CD4-positive, alpha-beta T cell treated with Interleukin-4 for 4 hours (primary cell): ENCODE measurements around the gene C19orf25.
"Not testable (repeated sequence)": the region's sequence is repeated elsewhere in the genome, so short reads cannot be mapped to it uniquely, and the experiment has no call there.

Experiments used
- DNase-seq: peaks from one replicate; pipeline ENCODE4 v3.0.0-alpha.2; 2020

C19orf25 gene

DNA sequence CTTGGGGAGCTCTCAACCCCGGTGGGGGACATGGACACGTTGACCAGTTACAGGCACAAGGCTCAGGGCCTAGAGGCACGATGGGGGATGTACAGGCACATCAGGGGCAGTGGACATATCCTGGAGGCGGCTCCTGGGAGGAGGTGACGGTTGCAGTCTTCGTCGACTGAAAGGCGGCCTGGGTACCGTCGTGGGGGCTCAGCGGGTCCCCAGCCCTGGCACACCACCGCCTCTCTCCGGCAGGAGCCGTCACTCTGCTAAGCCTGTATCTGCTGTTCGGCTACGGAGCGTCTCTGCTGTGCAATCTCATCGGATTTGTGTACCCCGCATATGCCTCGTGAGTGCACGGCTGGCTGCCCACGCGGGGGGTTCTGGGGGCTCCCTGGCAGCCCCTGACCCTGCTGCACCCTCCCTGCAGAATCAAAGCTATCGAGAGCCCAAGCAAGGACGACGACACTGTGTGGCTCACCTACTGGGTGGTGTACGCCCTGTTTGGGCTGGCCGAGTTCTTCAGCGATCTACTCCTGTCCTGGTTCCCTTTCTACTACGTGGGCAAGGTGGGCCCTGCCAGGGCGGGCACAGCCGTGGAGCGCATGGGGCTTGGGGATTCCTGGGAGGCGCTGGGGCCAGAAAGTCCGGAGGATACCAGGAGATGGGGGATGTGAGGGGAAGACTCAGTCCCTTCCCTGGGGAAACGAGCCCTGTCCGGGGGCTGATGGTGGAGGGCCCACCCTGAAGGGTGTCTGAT lies 16.2 kb upstream of the C19orf25 start:
- no peak for DNase-seq

GRCh38 chr19:1494115-1494815 lies 15.2 kb upstream of the C19orf25 start:
- no peak for DNase-seq

DNA sequence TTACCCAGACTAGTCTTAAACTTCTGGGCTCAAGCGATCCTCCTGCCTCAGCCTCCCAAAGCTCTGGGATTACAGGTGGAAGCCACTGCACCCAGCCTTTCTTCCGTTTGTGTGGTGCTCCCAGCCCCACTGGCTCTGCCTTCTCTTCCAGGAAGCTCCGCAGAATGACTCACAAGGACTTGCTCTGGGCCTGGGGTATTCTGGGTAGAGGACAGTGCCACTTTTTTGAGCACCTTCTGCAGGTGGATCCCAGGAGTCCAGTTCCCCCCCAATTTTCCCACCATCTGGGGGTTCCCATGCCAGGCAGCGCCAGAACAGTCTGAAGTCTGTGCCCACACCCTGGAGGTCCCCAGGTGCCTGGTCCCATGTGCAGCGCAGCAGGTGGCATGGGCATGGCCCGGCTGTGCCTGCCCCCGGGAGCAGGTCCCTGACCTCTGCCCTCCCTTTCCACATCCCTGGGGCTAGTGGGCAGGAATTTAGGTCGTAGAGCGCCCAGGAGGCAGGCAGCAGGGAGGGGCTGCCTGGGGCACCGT lies 13.5 kb upstream of the C19orf25 start:
- no peak for DNase-seq

GRCh38 chr19:1491849-1492170 lies 12.8 kb upstream of the C19orf25 start:
- no peak for DNase-seq

- no peak for DNase-seq
These were observed 12.3 kb upstream of the C19orf25 start, which contains the start of gene REEP6 for GRCh38 chr19:1491114-1491848. REEP6 (plus strand) TSS chr19:1491181; CDS start chr19:1491270, 89 bp downstream.

DNA sequence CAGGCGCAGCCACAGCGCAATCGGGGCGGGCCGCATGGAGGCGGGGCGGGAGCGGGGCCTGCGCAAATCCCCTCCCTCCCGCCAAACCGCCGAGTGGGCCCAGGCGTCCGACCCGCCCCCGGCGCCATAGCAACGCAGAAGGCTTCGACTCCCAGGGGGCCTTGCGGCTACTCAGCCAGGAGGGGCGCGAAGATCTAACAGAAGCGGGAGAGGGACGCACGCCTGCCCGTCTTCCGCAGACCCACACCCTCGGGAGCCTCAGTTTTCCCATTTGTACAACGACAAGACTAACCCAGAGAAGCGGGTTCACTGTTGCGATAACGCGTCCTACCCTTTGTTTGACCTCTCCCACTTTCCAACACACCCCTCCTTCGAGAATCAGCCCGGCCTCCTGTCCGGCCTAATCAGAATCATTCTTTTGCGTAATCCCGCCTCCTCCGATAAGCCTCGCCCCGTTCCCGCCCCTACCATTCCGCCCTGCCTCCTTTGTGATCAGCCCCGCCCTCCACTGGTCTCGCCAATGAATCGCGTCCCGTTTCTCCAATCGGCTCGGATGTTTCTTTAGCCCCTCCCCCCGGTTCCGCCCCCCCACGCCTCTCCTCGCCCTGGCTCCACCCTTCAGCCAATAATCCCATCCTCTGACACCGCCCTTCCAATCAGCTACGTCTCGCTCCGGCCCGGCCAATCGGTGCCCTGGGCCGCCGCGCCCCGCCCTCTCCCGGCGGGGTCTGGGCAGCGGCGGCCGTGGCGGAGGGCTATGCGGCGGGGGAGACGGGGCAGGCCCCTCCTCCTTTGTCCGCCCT lies 11.5 kb upstream of the C19orf25 start, which contains the start of gene PCSK4:
Gene PCSK4, minus strand, starts transcription at position 40 of the 803 bp plus-strand sequence. Its CDS starts 4 bp downstream, at position 36.
- DNase-seq: peak; percentile 97

DNA sequence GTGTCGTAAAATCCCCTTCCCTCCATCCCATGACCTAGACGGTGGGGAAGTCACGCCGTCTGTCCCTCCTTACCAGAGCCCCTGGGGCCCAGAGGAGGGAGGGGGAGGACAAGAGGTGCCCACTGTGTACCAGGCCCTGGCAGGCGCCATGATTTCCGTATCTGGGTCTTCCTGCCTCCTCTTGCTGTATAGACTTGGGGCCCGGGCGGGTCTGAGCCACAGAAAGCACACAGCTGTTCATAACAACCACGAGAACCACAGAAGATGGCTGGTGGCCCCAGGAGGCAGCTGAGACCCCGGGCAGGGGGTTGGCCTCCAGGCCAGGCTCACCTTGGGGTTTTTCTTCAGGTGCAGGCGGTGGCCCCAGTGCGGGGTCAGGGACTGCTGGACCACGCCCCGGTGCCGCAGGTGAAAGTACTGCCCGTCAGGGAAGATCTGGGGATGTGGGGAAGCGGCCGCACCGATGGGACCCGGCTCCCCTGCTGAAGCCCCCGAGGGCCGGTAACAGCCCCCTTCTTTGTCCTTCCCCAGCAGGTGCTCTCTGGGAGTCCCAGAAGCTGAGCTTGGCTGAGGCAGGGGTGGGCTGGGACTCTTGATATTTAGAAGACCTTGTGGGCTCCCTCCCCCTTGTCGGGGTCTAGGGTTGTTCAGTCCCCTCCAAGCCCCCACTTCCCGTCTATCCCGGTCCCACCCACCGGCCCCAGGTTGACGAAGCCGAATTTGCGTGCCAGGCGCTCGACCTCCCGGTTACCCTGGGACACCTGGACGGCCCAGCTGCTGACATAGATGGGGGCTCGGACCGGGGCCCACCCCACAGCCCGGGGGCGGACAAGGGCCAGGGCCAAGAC lies 10.7 kb upstream of the C19orf25 start:
- no peak for DNase-seq

DNA sequence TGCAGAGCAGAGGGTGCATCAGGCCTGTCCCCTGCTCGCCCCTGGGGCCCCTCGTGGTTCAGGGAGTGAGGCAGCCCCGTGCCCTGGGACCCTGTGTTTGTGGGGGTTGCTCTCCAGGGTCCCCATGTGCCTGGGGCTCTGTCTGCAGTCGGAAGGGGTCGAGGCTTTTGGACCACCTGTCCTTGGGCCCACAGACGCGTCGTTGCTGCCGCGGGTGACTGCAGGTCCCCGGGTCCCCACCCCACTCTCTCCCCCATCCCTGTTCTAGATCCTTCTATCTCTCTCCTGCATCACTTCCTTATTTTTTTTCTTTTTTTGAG lies 9.2 kb upstream of the C19orf25 start:
- no peak for DNase-seq

DNA sequence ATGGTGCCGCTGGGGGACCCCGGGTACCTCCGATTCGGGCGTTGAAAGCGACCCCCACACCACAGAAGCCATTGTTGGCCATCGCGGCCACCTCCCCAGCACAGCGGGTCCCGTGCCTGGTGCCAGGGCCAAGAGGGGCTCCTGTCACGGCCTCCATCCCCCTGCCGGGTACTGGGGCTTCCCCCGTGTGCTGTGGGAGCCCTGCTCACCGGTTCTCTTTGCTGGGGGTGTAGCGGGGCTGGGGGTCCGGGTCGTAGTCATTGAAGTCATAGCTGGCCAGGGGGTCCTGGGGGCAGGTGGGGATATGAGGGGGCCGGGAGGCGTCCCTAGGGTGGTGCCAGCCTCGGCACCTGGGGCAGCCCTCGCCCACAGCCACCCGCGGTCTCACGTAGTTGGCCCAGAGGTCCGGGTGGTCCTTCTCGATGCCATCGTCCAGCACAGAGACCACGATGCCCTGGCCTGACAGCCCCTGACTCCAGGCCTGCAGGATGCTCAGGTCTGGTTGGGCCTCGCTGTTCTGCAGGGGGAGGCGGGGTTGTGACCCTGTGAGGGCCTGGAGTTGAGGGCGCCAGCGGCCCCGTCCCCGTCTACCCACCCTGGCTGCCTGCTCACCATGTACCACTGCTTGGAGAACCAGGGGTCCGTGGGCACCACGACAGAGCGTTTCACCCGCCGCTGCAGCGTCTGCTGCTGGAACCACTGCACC lies 8.7 kb upstream of the C19orf25 start:
- no peak for DNase-seq

- DNase-seq: no peak
These were observed 7.9 kb upstream of the C19orf25 start for GRCh38 chr19:1486720-1487575.

DNA sequence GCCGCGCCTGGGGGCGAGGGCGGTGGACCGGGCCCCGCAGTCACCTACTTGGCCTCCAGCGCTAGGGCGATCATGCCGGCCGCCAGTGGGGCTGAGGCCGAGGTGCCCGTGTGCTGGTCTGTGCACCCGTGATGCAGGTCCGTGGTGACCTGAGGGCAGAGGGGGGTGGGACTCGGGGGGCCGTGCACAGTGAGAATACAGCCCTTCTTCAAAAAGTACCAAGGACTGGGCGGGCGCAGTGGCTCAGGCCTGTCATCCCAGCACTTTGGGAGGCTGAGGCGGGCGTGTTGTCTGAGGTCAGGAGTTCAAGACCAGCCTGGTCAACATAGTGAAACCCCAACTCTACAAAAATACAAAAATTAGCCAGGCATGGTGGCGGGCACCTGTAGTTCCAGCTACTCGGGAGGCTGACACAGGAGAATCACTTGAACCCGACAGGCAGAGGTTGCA lies 5.0 kb upstream of the C19orf25 start:
- no peak for DNase-seq

- no peak for DNase-seq
These were observed 4.3 kb upstream of the C19orf25 start for GRCh38 chr19:1483131-1483978.

DNA sequence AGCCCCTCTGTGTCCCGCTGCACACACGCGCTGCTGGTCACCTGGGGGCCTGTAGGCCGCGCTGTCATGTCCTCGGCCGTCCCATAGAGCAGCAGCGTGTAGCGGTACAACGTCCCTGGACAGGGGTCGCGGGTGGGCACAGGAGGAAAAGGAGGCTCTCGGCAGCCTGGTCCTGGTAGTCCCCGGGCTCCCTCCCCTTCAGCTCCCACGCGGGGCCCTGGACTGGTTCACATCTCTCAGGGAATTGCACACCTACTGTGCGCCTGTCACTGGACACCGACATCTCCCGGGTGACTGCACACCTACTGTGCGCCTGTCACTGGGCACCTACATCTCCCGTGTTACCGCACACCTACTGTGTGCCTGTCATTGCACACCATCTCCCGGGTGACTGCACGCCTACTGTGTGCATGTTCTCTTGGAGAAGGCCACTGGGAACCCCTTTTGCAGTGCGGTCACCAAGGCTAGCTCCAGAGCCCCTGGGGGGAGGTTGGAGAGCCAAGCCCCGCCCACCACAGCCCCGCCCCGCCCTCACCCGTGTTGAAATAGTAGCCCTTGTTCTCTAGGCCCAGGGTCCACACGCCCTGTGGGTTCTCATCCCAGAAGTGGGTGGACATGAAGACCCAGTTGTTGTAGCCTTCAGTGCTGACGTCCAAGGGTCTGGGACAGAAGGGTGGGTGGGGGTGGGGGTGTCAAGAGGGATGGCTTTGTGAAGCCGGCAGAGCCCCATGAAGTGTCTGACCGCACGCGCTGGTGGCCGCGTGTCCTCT lies 3.5 kb upstream of the C19orf25 start:
- no peak for DNase-seq

GRCh38 chr19:1481893-1482360 lies 2.9 kb upstream of the C19orf25 start:
- DNase-seq: no peak

DNA sequence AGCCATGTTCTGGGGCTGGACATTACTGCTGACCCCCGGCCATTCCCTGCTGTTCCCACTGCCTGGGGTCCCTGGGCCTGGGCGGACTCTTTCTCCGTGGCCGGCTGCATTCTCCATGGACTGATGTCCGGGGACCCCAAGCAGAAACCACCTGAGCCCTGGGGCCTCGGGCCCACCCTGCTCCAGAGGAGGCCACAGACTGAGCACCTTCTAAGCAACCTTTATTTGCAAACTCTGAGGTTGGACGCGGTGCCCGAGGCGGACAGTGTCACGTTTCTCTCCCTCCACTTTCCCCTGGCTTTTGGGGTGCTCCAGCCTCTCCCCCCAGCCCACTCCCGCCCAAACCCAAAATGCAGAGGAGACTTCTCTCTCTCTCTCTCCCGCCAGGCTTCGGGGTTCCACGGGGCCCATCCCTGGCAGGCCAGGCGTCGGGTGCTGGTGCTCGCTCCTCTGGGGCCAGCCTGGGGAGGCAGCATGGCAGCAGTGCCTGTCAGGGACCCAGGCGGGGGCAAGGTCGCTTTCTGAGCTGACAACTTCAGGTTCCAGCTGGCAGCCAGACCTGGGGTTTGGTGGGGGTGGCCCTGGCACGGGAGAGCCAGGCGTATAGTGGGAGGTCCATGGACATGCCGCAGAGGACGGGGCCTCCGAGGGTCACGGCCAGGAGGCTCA lies 2.3 kb upstream of the C19orf25 start:
- DNase-seq: no peak

- DNase-seq: not testable (repeated sequence)
These were observed 2.0 kb downstream of the C19orf25 start for GRCh38 chr19:1477056-1477455.

- no peak for DNase-seq
These were observed 3.1 kb downstream of the C19orf25 start for GRCh38 chr19:1475751-1476437.
